Measurements from ENCODE around the gene ZFR. TPM values are rescaled to one million over a fixed set of nuclear protein-coding genes. Genes with fewer than 3 reads are reported as not detected.
"Not testable (repeated sequence)": the region's sequence is repeated elsewhere in the genome, so short reads cannot be mapped to it uniquely, and the experiment has no call there.

ZFR gene
- total and polyA plus RNA-seq, 7 experiments from 2014 or later = 53.4 to 91.9 (median 58.9) TPM

DNA sequence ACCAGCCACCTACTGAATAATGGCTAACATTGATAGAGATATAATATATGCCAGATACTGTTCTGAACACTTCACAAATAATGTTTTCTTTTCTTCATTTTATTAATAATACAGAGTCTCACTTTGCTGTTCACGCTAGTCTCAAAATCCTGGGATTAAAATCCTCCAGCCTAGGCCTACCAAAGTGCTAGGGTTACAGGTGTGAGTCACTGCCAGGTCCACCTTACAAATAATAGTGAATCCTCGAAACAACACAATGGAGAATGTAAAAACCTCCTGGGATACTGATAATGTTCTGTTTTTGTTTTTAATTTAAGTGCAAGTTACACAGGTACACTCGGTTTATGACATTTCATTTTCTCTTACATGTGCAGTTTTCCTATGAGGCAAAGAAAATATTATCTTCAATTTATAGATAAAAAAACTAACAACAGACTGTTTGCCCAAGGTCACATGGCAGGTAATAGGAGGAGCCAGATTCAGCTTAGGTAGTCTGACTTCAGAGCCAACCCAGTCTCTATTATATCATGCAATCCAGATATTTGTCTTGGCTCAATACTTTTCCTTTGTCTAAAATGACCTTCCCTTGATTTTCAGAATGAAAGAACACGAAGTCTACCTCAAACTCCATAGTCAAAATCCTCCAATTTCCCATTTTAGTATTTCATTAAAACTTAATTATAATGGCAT lies 7.8 kb downstream of the ZFR start:
- Histone ChIP-seq H3K27me3 (ENCODE audit: control insufficient read depth in 2 of 2, insufficient read depth in 2 of 2, low read length in 2 of 2) (no peaks in the 10 kb centered on the region), H3K4me3 (ENCODE audit: low read length) (no peak overlapping the region), H3K27ac (ENCODE audit: low read depth, low read length) (no peak overlapping the region), H3K9me3 (ENCODE audit: control insufficient read depth in 2 of 3, low read length in 3 of 3) (no peaks in the 10 kb centered on the region), H3K4me1 (ENCODE audit: control insufficient read depth in 2 of 2, insufficient read depth in 2 of 2, low read length in 2 of 2) (peaks cover 16 to 18% of the 10 kb centered on the region in 2 donors), H3K36me3 (ENCODE audit: control insufficient read depth in 2 of 3, insufficient read depth in 3 of 3, low read length in 3 of 3) (peaks cover 0 to 6% (median 4%) of the 10 kb centered on the region in 3 experiments)
- ChIA-PET POLR2A (no interaction called here), CTCF (no interaction called here)
- DNase-seq (no peak), ATAC-seq (no peak)
- H3K4me3 Mint-ChIP-seq = no peak overlapping the region
- H3K9me3 Mint-ChIP-seq = no peaks in the 10 kb centered on the region
- no peak overlapping the region for H3K27ac Mint-ChIP-seq
- peaks cover 27 to 90% (median 74%) of the 10 kb centered on the region in 7 donors for H3K4me1 Mint-ChIP-seq
- peaks cover 0 to 13% (median 4%) of the 10 kb centered on the region in 5 donors for H3K36me3 Mint-ChIP-seq
- H3K27me3 Mint-ChIP-seq = no peaks in the 10 kb centered on the region
- intact Hi-C loops (cut with micrococcal nuclease) = loop anchor here in 1 of 2 donors (1.0 kb wide), 1 partner anchor 7 kb away; no protein-coding TSS in a partner anchor

DNA sequence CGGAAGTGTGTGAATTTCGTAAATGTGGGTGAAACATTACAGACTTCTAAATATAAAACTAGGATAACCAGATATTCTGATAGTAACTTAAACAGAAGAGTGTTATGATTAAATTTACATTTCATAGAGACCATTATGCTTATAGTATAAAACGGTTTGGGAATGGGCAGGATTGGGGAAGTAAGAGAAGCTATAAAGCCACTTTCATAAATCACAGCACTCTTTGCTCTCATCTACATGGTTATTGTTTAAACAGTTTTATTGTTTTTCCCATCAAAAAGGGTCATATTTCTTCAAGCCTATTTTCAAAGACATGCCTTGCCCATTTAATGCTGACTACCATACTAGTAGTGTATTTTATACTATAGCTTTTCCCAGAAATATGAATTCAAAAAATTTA lies 9.2 kb downstream of the ZFR start:
- no peak for DNase-seq
- H3K27ac ChIP-seq (ENCODE audit: low read depth, low read length) = no peak overlapping the region
- peaks cover 25 to 94% (median 81%) of the 10 kb centered on the region in 7 donors for H3K4me1 Mint-ChIP-seq
- H3K27me3 Mint-ChIP-seq = no peaks in the 10 kb centered on the region
- peaks cover 16 to 18% of the 10 kb centered on the region in 2 donors for H3K4me1 ChIP-seq (ENCODE audit: control insufficient read depth in 2 of 2, insufficient read depth in 2 of 2, low read length in 2 of 2)
- H3K36me3 ChIP-seq (ENCODE audit: control insufficient read depth in 2 of 3, insufficient read depth in 3 of 3, low read length in 3 of 3) = peaks cover 0 to 6% (median 4%) of the 10 kb centered on the region in 3 experiments
- no peaks in the 10 kb centered on the region for H3K9me3 Mint-ChIP-seq
- H3K4me3 Mint-ChIP-seq = peak overlapping the region in 1 of 10 donors; percentile 11
- H3K4me3 ChIP-seq (ENCODE audit: low read length) = no peak overlapping the region
- intact Hi-C loops (cut with micrococcal nuclease) = no loop called here
- ChIA-PET POLR2A (interaction anchor here (1.0 kb wide), 1 partner anchor 9 kb away, joined by 3 read pairs; the partner anchor contains the start of gene ZFR), CTCF (interaction anchor here (0.7 kb wide), 1 partner anchor 170 kb away, joined by 3 read pairs; no protein-coding TSS in a partner anchor)
- H3K36me3 Mint-ChIP-seq = peaks cover 3 to 13% (median 4%) of the 10 kb centered on the region in 5 donors
- H3K27ac Mint-ChIP-seq = peak overlapping the region in 1 of 9 donors; percentile 23
- ATAC-seq = no peak
- H3K27me3 ChIP-seq (ENCODE audit: control insufficient read depth in 2 of 2, insufficient read depth in 2 of 2, low read length in 2 of 2) = no peaks in the 10 kb centered on the region
- no peaks in the 10 kb centered on the region for H3K9me3 ChIP-seq (ENCODE audit: control insufficient read depth in 2 of 3, low read length in 3 of 3)

DNA sequence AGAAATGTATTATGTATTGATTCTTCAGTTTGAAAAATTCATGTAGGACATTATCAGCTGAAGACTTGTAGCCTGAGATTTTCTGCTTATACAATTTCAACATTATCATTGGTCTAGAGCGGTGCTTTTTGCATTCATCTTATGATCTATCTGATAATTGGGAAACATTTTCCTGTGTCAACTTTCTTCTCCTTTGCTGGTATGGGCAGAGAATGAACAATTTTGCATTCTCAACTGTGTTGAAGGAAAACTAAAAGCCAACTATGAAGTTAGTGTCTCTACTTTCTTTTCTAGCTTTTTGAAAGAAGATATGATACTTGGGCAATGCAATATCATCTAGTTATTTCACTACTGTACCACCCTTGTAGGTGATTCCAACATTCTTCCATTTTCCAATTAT lies 10.3 kb downstream of the ZFR start:
- H3K9me3 ChIP-seq (ENCODE audit: control insufficient read depth in 2 of 3, low read length in 3 of 3) = no peaks in the 10 kb centered on the region
- no peak overlapping the region for H3K27ac ChIP-seq (ENCODE audit: low read depth, low read length)
- Mint-ChIP-seq H3K27ac (peak overlapping the region in 1 of 9 donors; percentile 15), H3K4me1 (peaks cover 26 to 94% (median 82%) of the 10 kb centered on the region in 7 donors), H3K9me3 (peaks cover 0 to 2% (median 0%) of the 10 kb centered on the region in 11 donors), H3K27me3 (no peaks in the 10 kb centered on the region), H3K4me3 (peak overlapping the region in 1 of 10 donors; percentile 16), H3K36me3 (peaks cover 4 to 18% (median 10%) of the 10 kb centered on the region in 5 donors)
- no peak for DNase-seq
- intact Hi-C loops (cut with micrococcal nuclease) = no loop called here
- no peak overlapping the region for H3K4me3 ChIP-seq (ENCODE audit: low read length)
- POLR2A ChIA-PET = no interaction called here
- peaks cover 0 to 6% (median 6%) of the 10 kb centered on the region in 3 experiments for H3K36me3 ChIP-seq (ENCODE audit: control insufficient read depth in 2 of 3, insufficient read depth in 3 of 3, low read length in 3 of 3)
- H3K4me1 ChIP-seq (ENCODE audit: control insufficient read depth in 2 of 2, insufficient read depth in 2 of 2, low read length in 2 of 2) = peaks cover 13% of the 10 kb centered on the region in 2 donors
- no peak for ATAC-seq
- no peaks in the 10 kb centered on the region for H3K27me3 ChIP-seq (ENCODE audit: control insufficient read depth in 2 of 2, insufficient read depth in 2 of 2, low read length in 2 of 2)
- CTCF ChIA-PET = no interaction called here

DNA sequence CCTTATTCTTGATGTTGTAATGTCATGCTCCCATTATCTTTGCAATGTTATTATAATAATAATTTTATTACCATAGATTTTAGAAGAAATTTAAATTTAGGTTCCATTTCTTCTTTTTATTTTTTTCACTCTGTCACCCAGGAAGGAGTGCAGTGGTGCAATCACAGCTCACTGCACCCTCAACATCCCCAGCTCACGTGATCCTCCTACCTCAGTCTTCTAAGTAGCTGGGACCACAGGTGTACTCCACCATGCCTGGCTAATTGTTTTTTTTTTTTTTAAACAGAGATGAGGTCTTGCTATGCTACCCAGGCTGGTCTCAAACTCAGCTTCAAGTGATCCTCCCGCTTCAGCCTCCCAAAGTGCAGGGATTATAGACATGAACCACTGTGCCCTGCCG lies 11.9 kb downstream of the ZFR start:
- Mint-ChIP-seq H3K4me1 (peaks cover 22 to 92% (median 81%) of the 10 kb centered on the region in 7 donors), H3K27ac (peak overlapping the region in 1 of 9 donors; percentile 45), H3K9me3 (peaks cover 0 to 6% (median 0%) of the 10 kb centered on the region in 11 donors), H3K27me3 (no peaks in the 10 kb centered on the region), H3K36me3 (peaks cover 5 to 31% (median 21%) of the 10 kb centered on the region in 5 donors), H3K4me3 (peak overlapping the region in 2 of 10 donors; percentile 10 to 24)
- ATAC-seq (no peak), DNase-seq (no peak)
- Histone ChIP-seq H3K4me3 (ENCODE audit: low read length) (no peak overlapping the region), H3K27me3 (ENCODE audit: control insufficient read depth in 2 of 2, insufficient read depth in 2 of 2, low read length in 2 of 2) (no peaks in the 10 kb centered on the region), H3K4me1 (ENCODE audit: control insufficient read depth in 2 of 2, insufficient read depth in 2 of 2, low read length in 2 of 2) (peaks cover 7 to 13% of the 10 kb centered on the region in 2 donors), H3K27ac (ENCODE audit: low read depth, low read length) (no peak overlapping the region), H3K9me3 (ENCODE audit: control insufficient read depth in 2 of 3, low read length in 3 of 3) (no peaks in the 10 kb centered on the region), H3K36me3 (ENCODE audit: control insufficient read depth in 2 of 3, insufficient read depth in 3 of 3, low read length in 3 of 3) (peaks cover 0 to 13% (median 6%) of the 10 kb centered on the region in 3 experiments)
- intact Hi-C loops (cut with micrococcal nuclease) = no loop called here
- POLR2A ChIA-PET = interaction anchor here (0.6 kb wide), 1 partner anchor 10 kb away, joined by 3 read pairs; no protein-coding TSS in a partner anchor
- CTCF ChIA-PET = interaction anchor here (0.5 to 0.7 kb wide), 2 partner anchors 59 to 102 kb away, joined by 3 read pairs; no protein-coding TSS in a partner anchor

DNA sequence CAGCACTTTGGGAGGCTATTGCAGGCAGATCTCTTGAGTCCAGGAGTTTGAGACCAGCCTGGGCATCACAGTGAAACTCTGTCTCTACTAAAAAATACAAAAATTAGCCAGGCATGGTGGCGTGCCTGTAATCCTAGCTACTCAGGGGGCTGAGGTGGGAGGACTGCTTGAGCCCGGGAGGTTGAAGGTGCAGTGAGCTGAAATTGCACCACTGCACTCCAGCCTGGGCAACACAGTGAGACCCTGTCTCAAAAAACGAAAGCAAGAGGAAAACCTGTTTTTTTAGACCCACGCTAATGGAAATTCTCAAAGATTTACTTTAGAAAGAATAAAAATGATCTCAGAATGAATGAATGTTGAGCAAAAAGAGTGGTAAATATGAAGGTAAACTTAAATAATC lies 13.7 kb downstream of the ZFR start:
- POLR2A ChIA-PET; H3K4me3 ChIP-seq (ENCODE audit: low read length); H3K4me1 ChIP-seq (ENCODE audit: control insufficient read depth in 2 of 2, insufficient read depth in 2 of 2, low read length in 2 of 2); H3K27ac ChIP-seq (ENCODE audit: low read depth, low read length); intact Hi-C loops (cut with micrococcal nuclease); H3K27me3 ChIP-seq (ENCODE audit: control insufficient read depth in 2 of 2, insufficient read depth in 2 of 2, low read length in 2 of 2); ATAC-seq; H3K27me3 Mint-ChIP-seq; H3K9me3 ChIP-seq (ENCODE audit: control insufficient read depth in 2 of 3, low read length in 3 of 3); DNase-seq: not testable (repeated sequence)
- peak overlapping the region in 4 of 10 donors; percentile 6 to 23 (median 8) for H3K4me3 Mint-ChIP-seq
- H3K4me1 Mint-ChIP-seq = peaks cover 22 to 88% (median 80%) of the 10 kb centered on the region in 7 donors
- CTCF ChIA-PET = interaction anchor here (0.9 kb wide), 1 partner anchor 159 kb away, joined by 3 read pairs; no protein-coding TSS in a partner anchor
- H3K36me3 ChIP-seq (ENCODE audit: control insufficient read depth in 2 of 3, insufficient read depth in 3 of 3, low read length in 3 of 3) = peaks cover 0 to 26% (median 6%) of the 10 kb centered on the region in 3 experiments
- peaks cover 0 to 15% (median 5%) of the 10 kb centered on the region in 11 donors for H3K9me3 Mint-ChIP-seq
- peaks cover 10 to 46% (median 36%) of the 10 kb centered on the region in 5 donors for H3K36me3 Mint-ChIP-seq
- peak overlapping the region in 7 of 9 donors; percentile 5 to 72 (median 38) for H3K27ac Mint-ChIP-seq

DNA sequence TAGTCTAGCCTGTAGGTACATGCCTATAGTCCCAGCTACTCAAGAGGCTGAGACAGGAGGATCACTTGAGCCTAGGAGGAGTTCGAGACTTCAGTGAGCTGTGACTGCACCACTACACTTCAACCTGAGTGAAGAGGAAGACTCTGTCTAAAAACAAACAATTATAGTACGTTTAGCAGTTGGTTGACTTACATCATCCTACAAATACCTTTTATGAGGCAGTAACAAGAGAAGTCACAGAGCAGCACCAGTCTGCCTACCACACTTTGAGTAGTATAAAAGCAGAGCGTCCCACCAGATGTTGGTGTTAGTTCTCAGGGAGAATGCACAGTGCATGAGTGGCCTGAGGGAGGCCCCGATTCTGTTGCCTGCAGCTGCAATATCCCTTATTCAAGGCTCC lies 16.1 kb downstream of the ZFR start:
- H3K27me3 ChIP-seq (ENCODE audit: control insufficient read depth in 2 of 2, insufficient read depth in 2 of 2, low read length in 2 of 2) = no peaks in the 10 kb centered on the region
- H3K9me3 Mint-ChIP-seq = peaks cover 0 to 15% (median 5%) of the 10 kb centered on the region in 11 donors
- H3K4me1 ChIP-seq (ENCODE audit: control insufficient read depth in 2 of 2, insufficient read depth in 2 of 2, low read length in 2 of 2) = no peaks in the 10 kb centered on the region
- ATAC-seq = no peak
- no peak for DNase-seq
- H3K36me3 ChIP-seq (ENCODE audit: control insufficient read depth in 2 of 3, insufficient read depth in 3 of 3, low read length in 3 of 3) = peaks cover 0 to 22% (median 0%) of the 10 kb centered on the region in 3 experiments
- no peaks in the 10 kb centered on the region for H3K27me3 Mint-ChIP-seq
- peaks cover 26 to 81% (median 71%) of the 10 kb centered on the region in 7 donors for H3K4me1 Mint-ChIP-seq
- no peak overlapping the region for H3K27ac ChIP-seq (ENCODE audit: low read depth, low read length)
- POLR2A ChIA-PET = no interaction called here
- peaks cover 0 to 9% (median 0%) of the 10 kb centered on the region in 3 experiments for H3K9me3 ChIP-seq (ENCODE audit: control insufficient read depth in 2 of 3, low read length in 3 of 3)
- no peak overlapping the region for H3K4me3 ChIP-seq (ENCODE audit: low read length)
- intact Hi-C loops (cut with micrococcal nuclease) = no loop called here
- no peak overlapping the region for H3K4me3 Mint-ChIP-seq
- H3K27ac Mint-ChIP-seq = no peak overlapping the region
- CTCF ChIA-PET = interaction anchor here (0.6 to 0.7 kb wide), 2 partner anchors 24 to 161 kb away, joined by 3 to 4 read pairs; no protein-coding TSS in a partner anchor
- H3K36me3 Mint-ChIP-seq = peaks cover 10 to 47% (median 41%) of the 10 kb centered on the region in 5 donors

Data from naive thymus-derived CD4-positive, alpha-beta T cell (primary cell).